GM19351 (cell line): Measurements from ENCODE around the gene ASB6.

ENCODE experiments used
- ATAC-seq: cut with Tn5 transposase; IDR thresholded peaks from one replicate; pipeline ENCODE4 v1.9.1; 2021; ENCODE audit warnings: mild to moderate bottlenecking, moderate library complexity; ENCODE audit not compliant: unreplicated experiment

Gene ASB6

GRCh38 chr9:129641750-129642585 lies at the start of gene ASB6:
TSS of gene ASB6 (minus strand) at chr9:129642151. CDS start at chr9:129641999, 152 bp downstream.
- peak; percentile 92 for ATAC-seq

- ATAC-seq: no peak
Measured at GRCh38 chr9:129688285-129689043, 46.5 kb upstream of the ASB6 start.

- no peak for ATAC-seq
Measured at GRCh38 chr9:129687391-129687790, 45.4 kb upstream of the ASB6 start.

GRCh38 chr9:129686736-129687135 lies 44.8 kb upstream of the ASB6 start:
- no peak for ATAC-seq

GRCh38 chr9:129685933-129686259 lies 43.9 kb upstream of the ASB6 start:
- no peak for ATAC-seq

- ATAC-seq: no peak
Measured at GRCh38 chr9:129685220-129685932, 43.4 kb upstream of the ASB6 start.

GRCh38 chr9:129682381-129682780 lies 40.4 kb upstream of the ASB6 start:
- no peak for ATAC-seq

GRCh38 chr9:129681924-129682323 lies 40.0 kb upstream of the ASB6 start:
- no peak for ATAC-seq

GRCh38 chr9:129679537-129679936 lies 37.6 kb upstream of the ASB6 start:
- ATAC-seq: no peak

- no peak for ATAC-seq
Measured at GRCh38 chr9:129678844-129679243, 36.9 kb upstream of the ASB6 start.

- no peak for ATAC-seq
Measured at GRCh38 chr9:129677456-129677855, 35.5 kb upstream of the ASB6 start.

- ATAC-seq: no peak
Measured at GRCh38 chr9:129676975-129677374, 35.0 kb upstream of the ASB6 start.

GRCh38 chr9:129676287-129676686 lies 34.3 kb upstream of the ASB6 start:
- no peak for ATAC-seq

- ATAC-seq: no peak
Measured at GRCh38 chr9:129675620-129676019, 33.7 kb upstream of the ASB6 start.

GRCh38 chr9:129674229-129674628 lies 32.3 kb upstream of the ASB6 start:
- ATAC-seq: no peak

GRCh38 chr9:129673602-129674001 lies 31.7 kb upstream of the ASB6 start:
- no peak for ATAC-seq

GRCh38 chr9:129672702-129673101 lies 30.8 kb upstream of the ASB6 start:
- no peak for ATAC-seq

GRCh38 chr9:129671519-129671918 lies 29.6 kb upstream of the ASB6 start:
- no peak for ATAC-seq

GRCh38 chr9:129671065-129671464 lies 29.1 kb upstream of the ASB6 start:
- no peak for ATAC-seq

GRCh38 chr9:129669946-129670345 lies 28.0 kb upstream of the ASB6 start:
- no peak for ATAC-seq

- no peak for ATAC-seq
Measured at GRCh38 chr9:129669141-129669718, 27.3 kb upstream of the ASB6 start.
